Measurements from ENCODE around the gene ELP2.

DNA sequence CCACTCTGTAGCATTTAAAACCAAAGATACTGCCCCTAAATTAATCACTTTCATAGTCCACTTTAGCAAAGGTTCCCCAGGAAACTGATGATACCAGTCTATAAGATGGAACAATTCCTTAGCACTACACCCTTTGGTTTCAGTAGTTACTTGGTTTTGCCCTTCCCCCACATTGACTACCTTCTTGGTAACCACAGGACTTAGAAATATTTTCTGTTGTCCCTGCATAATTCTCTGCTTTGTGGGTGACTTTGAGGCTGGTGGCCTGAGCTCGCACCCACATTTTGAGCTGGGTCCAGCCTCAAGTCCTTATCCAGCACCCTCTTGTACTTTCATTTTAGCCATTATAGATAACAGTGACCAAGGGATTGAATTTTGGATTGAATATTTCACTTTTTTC lies 23.1 kb downstream of the ELP2 start:
- TF ChIP-seq, protein P1, sequence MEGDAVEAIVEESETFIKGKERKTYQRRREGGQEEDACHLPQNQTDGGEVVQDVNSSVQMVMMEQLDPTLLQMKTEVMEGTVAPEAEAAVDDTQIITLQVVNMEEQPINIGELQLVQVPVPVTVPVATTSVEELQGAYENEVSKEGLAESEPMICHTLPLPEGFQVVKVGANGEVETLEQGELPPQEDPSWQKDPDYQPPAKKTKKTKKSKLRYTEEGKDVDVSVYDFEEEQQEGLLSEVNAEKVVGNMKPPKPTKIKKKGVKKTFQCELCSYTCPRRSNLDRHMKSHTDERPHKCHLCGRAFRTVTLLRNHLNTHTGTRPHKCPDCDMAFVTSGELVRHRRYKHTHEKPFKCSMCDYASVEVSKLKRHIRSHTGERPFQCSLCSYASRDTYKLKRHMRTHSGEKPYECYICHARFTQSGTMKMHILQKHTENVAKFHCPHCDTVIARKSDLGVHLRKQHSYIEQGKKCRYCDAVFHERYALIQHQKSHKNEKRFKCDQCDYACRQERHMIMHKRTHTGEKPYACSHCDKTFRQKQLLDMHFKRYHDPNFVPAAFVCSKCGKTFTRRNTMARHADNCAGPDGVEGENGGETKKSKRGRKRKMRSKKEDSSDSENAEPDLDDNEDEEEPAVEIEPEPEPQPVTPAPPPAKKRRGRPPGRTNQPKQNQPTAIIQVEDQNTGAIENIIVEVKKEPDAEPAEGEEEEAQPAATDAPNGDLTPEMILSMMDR (IDR thresholded peaks at IDR 0.05), result no peak
- no peak for TF ChIP-seq EZH2 (IDR thresholded peaks at IDR 0.05)

All from neural progenitor cell (in vitro differentiated cells).